NCI-H82 (cell line): ENCODE measurements around the gene STRN.
"Not testable (repeated sequence)": the region's sequence is repeated elsewhere in the genome, so short reads cannot be mapped to it uniquely, and the experiment has no call there.

ENCODE experiments used
- DNase-seq: peaks from one replicate; lab custom pipeline; 2025; lab: John Stamatoyannopoulos, UW

STRN gene

GRCh38 chr2:36963106-36963505, 3.2 kb downstream of the STRN start:
- peak; percentile 10 for DNase-seq

- DNase-seq = no peak
Observed at GRCh38 chr2:36960773-36961172, 5.6 kb downstream of the STRN start.

GRCh38 chr2:36960005-36960675, 6.2 kb downstream of the STRN start:
- DNase-seq = no peak

GRCh38 chr2:36954977-36955607, 11.2 kb downstream of the STRN start:
- DNase-seq = no peak

GRCh38 chr2:36952748-36953197, 13.6 kb downstream of the STRN start:
- no peak for DNase-seq

- no peak for DNase-seq
Observed at GRCh38 chr2:36951574-36951973, 14.8 kb downstream of the STRN start.

GRCh38 chr2:36951027-36951518, 15.3 kb downstream of the STRN start:
- no peak for DNase-seq

- DNase-seq = no peak
Observed at GRCh38 chr2:36949845-36950244, 16.5 kb downstream of the STRN start.

GRCh38 chr2:36945240-36945639, 21.1 kb downstream of the STRN start:
- not testable (repeated sequence) for DNase-seq

GRCh38 chr2:36941867-36942266, 24.5 kb downstream of the STRN start:
- DNase-seq = no peak

- not testable (repeated sequence) for DNase-seq
Observed at GRCh38 chr2:36936526-36936925, 29.8 kb downstream of the STRN start.

GRCh38 chr2:36931688-36932087, 34.6 kb downstream of the STRN start:
- DNase-seq = not testable (repeated sequence)

- not testable (repeated sequence) for DNase-seq
Observed at GRCh38 chr2:36930787-36931410, 35.4 kb downstream of the STRN start.

GRCh38 chr2:36926175-36927132, 39.9 kb downstream of the STRN start:
- DNase-seq = not testable (repeated sequence)

GRCh38 chr2:36922629-36923028, 43.7 kb downstream of the STRN start:
- DNase-seq = not testable (repeated sequence)

- DNase-seq = no peak
Observed at GRCh38 chr2:36921984-36922383, 44.4 kb downstream of the STRN start.

GRCh38 chr2:36919041-36919837, 47.1 kb downstream of the STRN start:
- DNase-seq = no peak

GRCh38 chr2:36918307-36918706, 48.0 kb downstream of the STRN start:
- no peak for DNase-seq

GRCh38 chr2:36915627-36916026, 50.7 kb downstream of the STRN start:
- DNase-seq = no peak

GRCh38 chr2:36912695-36913094, 53.6 kb downstream of the STRN start:
- no peak for DNase-seq

- no peak for DNase-seq
Observed at GRCh38 chr2:36911012-36911411, 55.3 kb downstream of the STRN start.
